A673 (cell line): ENCODE measurements around the gene MPC1. TPM values are rescaled to one million over a fixed set of nuclear protein-coding genes. Genes with fewer than 3 reads are reported as not detected.

ENCODE experiments used
- BruUV-seq: library from RNA; stranded (reverse); fragments of 400-500 nt; replicated peaks from 2 replicates; lab custom pipeline; 2021; lab: Mats Ljungman, UMichigan
- CTCF ChIA-PET: fragments of 300-600 bp; sonication (Branson Sonifier 250); formaldehyde crosslinking; loops from one replicate; lab custom pipeline; 2022; ENCODE audit warnings: antibody characterized with exemption; lab: Charles Lee
- POLR2A ChIA-PET: fragments of 300-600 bp; sonication (Branson Sonifier 250); formaldehyde crosslinking; loops from one replicate; lab custom pipeline; 2022; ENCODE audit warnings: antibody characterized with exemption; ENCODE audit not compliant: low non-redundant PET; lab: Charles Lee
- DNase-seq: peaks from one replicate; pipeline ENCODE4 v3.0.0-alpha.2; 2015; ENCODE audit warnings: low spot score
- H3K27ac ChIP-seq: fragments of 200-600 bp; sonication (generic); 2 replicates; pipeline ENCODE4 v1.5.1; 2016; ENCODE audit warnings: mixed run types, low read depth, mild to moderate bottlenecking, mixed read lengths, antibody characterized with exemption, low read length; ENCODE audit not compliant: poor library complexity, severe bottlenecking
- H3K27me3 ChIP-seq: fragments of 200-600 bp; sonication (generic); replicated peaks from 2 replicates; pipeline ENCODE4 v1.6.1; 2017; ENCODE audit warnings: mixed run types, low read depth, mild to moderate bottlenecking, mixed read lengths, antibody characterized with exemption, low read length; ENCODE audit not compliant: insufficient read depth, poor library complexity
- H3K36me3 ChIP-seq: fragments of 200-600 bp; sonication (generic); 2 replicates; pipeline ENCODE4 v1.6.1; 2016; ENCODE audit warnings: mixed run types, mild to moderate bottlenecking, mixed read lengths, antibody characterized with exemption, low read length; ENCODE audit not compliant: insufficient read depth, poor library complexity, severe bottlenecking
- H3K4me1 ChIP-seq: fragments of 200-600 bp; sonication (generic); 2 replicates; pipeline ENCODE4 v1.6.1; 2017; ENCODE audit warnings: mixed run types, mild to moderate bottlenecking, mixed read lengths, antibody characterized with exemption, low read length; ENCODE audit not compliant: insufficient read depth, poor library complexity, severe bottlenecking
- H3K4me3 ChIP-seq: fragments of 200-600 bp; sonication (generic); 2 replicates; pipeline ENCODE4 v1.5.1; 2016; ENCODE audit warnings: low read depth, mixed run types, mild to moderate bottlenecking, mixed read lengths, low read length; ENCODE audit not compliant: poor library complexity, severe bottlenecking
- H3K9me3 ChIP-seq: fragments of 200-600 bp; sonication (generic); 2 replicates; pipeline ENCODE4 v1.6.1; 2016; ENCODE audit warnings: mixed run types, low read depth, mild to moderate bottlenecking, mixed read lengths, antibody characterized with exemption, low read length; ENCODE audit not compliant: poor library complexity, severe bottlenecking
- CTCF ChIP-seq: fragments of 300-800, 200-600 bp; sonication (generic); conservative IDR thresholded peaks from 2 replicates; pipeline ENCODE4 v1.5.1; 2017; ENCODE audit warnings: low read depth, mild to moderate bottlenecking, antibody characterized with exemption, low read length, moderate library complexity, mixed read lengths
- EZH2 ChIP-seq: fragments of 200-600 bp; sonication (generic); IDR thresholded peaks from 2 replicates; pipeline ENCODE4 v1.6.1; 2017; ENCODE audit warnings: borderline replicate concordance, low read depth, mild to moderate bottlenecking, mixed read lengths, antibody characterized with exemption, low read length; ENCODE audit not compliant: poor library complexity, severe bottlenecking
- intact Hi-C: fragments of 100-400 bp; cut with micrococcal nuclease; formaldehyde crosslinking; loops from one replicate; pipeline ENCODE4 v1.10.0; 2022; ENCODE audit not compliant: unreplicated experiment
- total RNA-seq: library from RNA; stranded (reverse); gene quantifications from 2 replicates; pipeline ENCODE4 v1.2.3, GENCODE V29; 2021

Gene MPC1
- total RNA-seq, 1 experiment from 2014 or later = 35.9 TPM

GRCh38 chr6:166335378-166336302, 47.1 kb downstream of the MPC1 start:
- H3K4me3 ChIP-seq = no peak overlapping the region
- no peaks in the 10 kb centered on the region for H3K4me1 ChIP-seq
- intact Hi-C loops = no loop called here
- BruUV-seq = no TSS peak
- CTCF ChIA-PET = no interaction called here
- peaks cover 14% of the 10 kb centered on the region for H3K36me3 ChIP-seq
- H3K27me3 ChIP-seq = no peaks in the 10 kb centered on the region
- H3K27ac ChIP-seq = no peak overlapping the region
- POLR2A ChIA-PET = no interaction called here
- no peak for DNase-seq
- TF ChIP-seq EZH2 (no peak), CTCF (no peak)
- no peaks in the 10 kb centered on the region for H3K9me3 ChIP-seq

DNA sequence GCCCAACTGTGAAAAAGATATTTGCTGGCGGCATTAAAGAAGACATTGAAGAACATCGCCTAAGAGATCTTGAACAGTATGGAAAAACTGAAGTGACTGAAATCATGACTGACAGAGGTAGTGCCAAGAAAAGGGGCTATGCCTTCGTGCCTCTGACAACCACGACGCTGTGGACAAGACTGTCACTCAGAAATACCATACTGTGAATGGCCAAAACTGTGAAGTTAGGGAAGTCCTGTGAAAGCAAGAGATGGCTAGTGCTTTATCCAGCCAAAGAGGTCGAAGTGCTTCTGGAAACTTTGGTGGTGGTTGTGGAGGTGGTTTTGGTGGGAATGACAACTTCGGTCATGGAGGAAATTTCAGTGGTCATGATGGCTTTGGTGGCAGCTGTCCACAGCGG, 47.9 kb downstream of the MPC1 start:
- CTCF ChIA-PET = no interaction called here
- intact Hi-C loops = no loop called here
- Histone ChIP-seq H3K4me3 (no peak overlapping the region), H3K9me3 (no peaks in the 10 kb centered on the region), H3K27ac (no peak overlapping the region), H3K36me3 (peaks cover 14% of the 10 kb centered on the region), H3K4me1 (no peaks in the 10 kb centered on the region), H3K27me3 (no peaks in the 10 kb centered on the region)
- no peak for DNase-seq
- no TSS peak for BruUV-seq
- POLR2A ChIA-PET = no interaction called here
- no peak for TF ChIP-seq CTCF
- no peak for TF ChIP-seq EZH2

DNA sequence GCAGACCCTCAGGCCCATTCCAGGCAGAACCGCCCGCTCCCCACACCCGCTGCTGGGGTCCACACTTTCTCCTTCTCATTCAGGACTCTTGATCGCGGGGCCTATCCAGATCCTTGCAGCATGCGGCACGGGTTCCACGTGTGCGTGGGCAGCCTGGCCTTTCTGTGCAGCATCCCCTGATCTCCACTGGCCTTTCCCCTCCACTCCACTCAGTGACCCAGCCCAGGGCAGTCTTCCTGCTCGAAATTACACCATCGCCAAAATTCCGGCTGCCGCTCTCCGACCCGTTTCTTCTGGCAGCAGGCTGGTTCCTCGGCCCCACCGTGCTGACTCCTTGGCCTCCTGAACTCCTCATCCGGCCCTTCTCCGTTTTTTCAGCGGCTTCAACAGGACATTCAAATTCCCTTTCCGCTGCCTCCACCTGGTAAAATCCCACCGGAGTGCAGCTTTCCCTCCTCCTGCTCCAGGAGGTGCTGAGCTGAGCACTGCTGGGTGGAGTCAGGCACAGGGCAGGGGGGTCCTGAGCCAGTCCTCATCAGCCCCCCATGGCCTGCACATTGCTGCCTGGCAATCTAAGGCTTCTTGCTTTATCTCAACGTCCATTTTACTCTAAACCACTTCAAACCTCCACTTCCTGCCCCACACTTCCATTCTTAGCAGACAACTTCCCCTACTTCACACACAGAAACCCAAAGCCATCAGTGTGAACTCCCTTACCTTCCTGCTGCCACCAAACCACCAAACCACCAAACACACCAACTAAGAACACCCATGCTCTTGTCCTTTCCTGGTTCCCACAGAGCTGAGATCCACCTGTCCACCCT, 49.4 kb downstream of the MPC1 start:
- Histone ChIP-seq H3K36me3 (peaks cover 23% of the 10 kb centered on the region), H3K4me3 (no peak overlapping the region), H3K9me3 (no peaks in the 10 kb centered on the region), H3K4me1 (no peaks in the 10 kb centered on the region), H3K27ac (no peak overlapping the region), H3K27me3 (no peaks in the 10 kb centered on the region)
- intact Hi-C loops = no loop called here
- TF ChIP-seq EZH2 (no peak), CTCF (no peak)
- DNase-seq = no peak
- CTCF ChIA-PET = interaction anchor here (0.9 kb wide), 1 partner anchor 59 kb away, joined by 3 read pairs; no protein-coding TSS in a partner anchor
- POLR2A ChIA-PET = no interaction called here
- BruUV-seq = no TSS peak
